Left ventricle myocardium inferior (tissue), 1 donor: Measurements from ENCODE around the gene PTER. TPM values are rescaled to one million over a fixed set of nuclear protein-coding genes. Genes with fewer than 3 reads are reported as not detected.

Source experiments
- DNase-seq: peaks from one replicate; pipeline ENCODE4 v3.0.0-alpha.2; 2020
- H3K27ac ChIP-seq: fragments of 200-600 bp; replicated peaks from 2 replicates; pipeline ENCODE4 v1.8.0; 2021
- H3K27me3 ChIP-seq: fragments of 200-600 bp; 2 replicates; pipeline ENCODE4 v1.8.0; 2021; ENCODE audit warnings: low read depth
- H3K36me3 ChIP-seq: fragments of 200-600 bp; 2 replicates; pipeline ENCODE4 v1.8.0; 2021
- H3K4me1 ChIP-seq: fragments of 200-600 bp; 2 replicates; pipeline ENCODE4 v1.8.0; 2021
- H3K4me3 ChIP-seq: fragments of 200-600 bp; 2 replicates; pipeline ENCODE4 v1.8.0; 2021; ENCODE audit warnings: mild to moderate bottlenecking, moderate library complexity
- H3K9me3 ChIP-seq: fragments of 200-600 bp; replicated peaks from 2 replicates; pipeline ENCODE4 v1.8.0; 2021
- CTCF ChIP-seq: fragments of 200-600 bp; IDR thresholded peaks from 2 replicates; pipeline ENCODE4 v1.8.0; 2021; ENCODE audit warnings: antibody characterized with exemption, mild to moderate bottlenecking, borderline replicate concordance
- intact Hi-C: fragments of 100-400 bp; cut with micrococcal nuclease; formaldehyde crosslinking; loops from one replicate; pipeline ENCODE4 v1.11.0; 2022
- total RNA-seq: library from RNA; stranded (reverse); fragmentation: NEBNext Ultra II Directional; extraction: Animal tissue kit (Norgen Biotek cat#: 25700); gene quantifications from one replicate; pipeline ENCODE4 v1.2.1, GENCODE V29; 2021
- donor health status: DM: no; HTN: yes; CAD: no; lungs with severe emphysema.

Gene PTER
- total RNA-seq, 1 donor from 2014 or later: 16.3 TPM

DNA sequence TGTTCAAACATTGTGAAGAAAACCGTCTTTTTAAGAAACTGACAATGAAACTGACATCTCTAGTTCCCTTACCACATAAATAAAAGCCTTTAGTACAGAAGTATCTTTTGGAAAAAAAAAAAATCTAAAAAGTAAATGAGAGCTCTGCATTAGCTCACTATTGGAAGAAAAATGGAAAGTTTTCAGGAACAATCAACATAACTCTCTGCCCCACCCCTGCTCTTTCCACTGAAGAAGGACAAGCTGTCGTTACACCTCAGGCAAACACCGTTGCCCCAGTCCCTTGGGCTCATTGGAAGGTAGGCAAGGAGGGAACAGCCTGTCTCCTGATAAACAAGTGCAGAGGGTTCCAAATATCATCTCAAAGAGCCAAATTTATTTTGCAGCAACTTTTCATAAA is 107.3 kb downstream of the PTER start:
- intact Hi-C loops: no loop called here
- Histone ChIP-seq H3K27ac (no peak overlapping the region), H3K36me3 (no peaks in the 10 kb centered on the region), H3K4me1 (peaks cover 3% of the 10 kb centered on the region), H3K9me3 (no peaks in the 10 kb centered on the region), H3K4me3 (no peak overlapping the region), H3K27me3 (peaks cover 23% of the 10 kb centered on the region)
- no peak for TF ChIP-seq CTCF
- no peak for DNase-seq

DNA sequence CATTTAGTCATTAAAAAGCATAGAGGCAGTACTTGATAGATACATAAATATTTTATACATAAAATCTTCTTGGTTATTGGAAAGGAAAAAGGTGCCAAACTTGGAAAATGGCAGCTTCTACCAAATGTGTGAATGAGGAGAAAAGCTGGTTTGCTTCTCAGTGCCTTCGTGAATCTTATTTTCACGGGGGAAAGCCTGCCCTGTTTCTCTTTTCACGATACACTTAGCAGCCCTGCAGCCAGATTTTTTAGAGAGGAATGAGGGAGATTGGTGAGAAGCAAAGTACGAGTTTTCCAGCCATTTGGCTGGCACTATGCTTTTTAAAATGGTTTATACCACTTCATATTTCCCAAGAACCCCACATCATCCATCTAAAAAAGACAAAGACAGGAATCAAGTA is 107.8 kb downstream of the PTER start:
- H3K27me3 ChIP-seq: peaks cover 18% of the 10 kb centered on the region
- TF ChIP-seq CTCF: no peak
- intact Hi-C loops: no loop called here
- peaks cover 3% of the 10 kb centered on the region for H3K4me1 ChIP-seq
- H3K4me3 ChIP-seq: no peak overlapping the region
- H3K36me3 ChIP-seq: no peaks in the 10 kb centered on the region
- no peaks in the 10 kb centered on the region for H3K9me3 ChIP-seq
- no peak overlapping the region for H3K27ac ChIP-seq
- DNase-seq: no peak

- no peak overlapping the region for H3K27ac ChIP-seq
- H3K4me1 ChIP-seq: peaks cover 3% of the 10 kb centered on the region
- no peaks in the 10 kb centered on the region for H3K36me3 ChIP-seq
- H3K27me3 ChIP-seq: peaks cover 16% of the 10 kb centered on the region
- H3K4me3 ChIP-seq: no peak overlapping the region
- TF ChIP-seq CTCF: peak; percentile 71
- intact Hi-C loops: no loop called here
- no peaks in the 10 kb centered on the region for H3K9me3 ChIP-seq
- no peak for DNase-seq
These were observed 108.4 kb downstream of the PTER start for GRCh38 chr10:16545116-16545736.

DNA sequence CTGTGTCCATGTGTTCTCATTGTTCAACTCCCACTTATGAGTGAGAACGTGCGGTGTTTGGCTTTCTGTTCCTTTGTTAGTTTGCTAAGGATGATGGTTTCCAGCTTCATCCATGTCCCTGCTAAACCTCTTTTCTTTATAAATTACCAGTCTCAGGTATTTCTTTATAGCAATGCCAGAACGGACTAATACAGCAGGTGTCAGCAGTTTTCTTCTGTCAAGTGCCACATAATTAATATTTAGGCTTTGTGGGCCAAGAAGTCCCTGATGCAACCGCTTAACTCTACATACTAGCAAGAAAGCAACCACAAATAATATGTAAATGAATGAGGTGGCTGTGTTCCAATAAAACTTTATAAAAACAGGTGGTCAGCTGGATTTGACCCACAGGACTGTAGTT is 111.2 kb downstream of the PTER start:
- Histone ChIP-seq H3K36me3 (no peaks in the 10 kb centered on the region), H3K4me3 (no peak overlapping the region), H3K27ac (no peak overlapping the region), H3K9me3 (no peaks in the 10 kb centered on the region), H3K4me1 (peaks cover 3% of the 10 kb centered on the region), H3K27me3 (no peaks in the 10 kb centered on the region)
- TF ChIP-seq CTCF: no peak
- intact Hi-C loops: no loop called here
- DNase-seq: no peak

GRCh38 chr10:16559236-16559773 is 122.5 kb downstream of the PTER start:
- Histone ChIP-seq H3K27ac (no peak overlapping the region), H3K4me1 (no peaks in the 10 kb centered on the region), H3K4me3 (no peak overlapping the region), H3K9me3 (peaks cover 21% of the 10 kb centered on the region), H3K27me3 (peaks cover 7% of the 10 kb centered on the region), H3K36me3 (no peaks in the 10 kb centered on the region)
- intact Hi-C loops: no loop called here
- DNase-seq: no peak
- no peak for TF ChIP-seq CTCF
